Aorta (tissue), 5 donors: ENCODE measurements around the gene EFHD2. TPM values are rescaled to one million over a fixed set of nuclear protein-coding genes. Genes with fewer than 3 reads are reported as not detected.

Experiments used
- ATAC-seq: fragments of 200-7000 bp; cut with Tn5 transposase; one replicate; pipeline ENCODE4 v1.9.1; 2022; ENCODE audit warnings: moderate library complexity; ENCODE audit not compliant: low FRiP score
- DNase-seq, 2 donors: peaks; one replicate each; pipeline ENCODE4 v3.0.0-alpha.2; 2020
- H3K27ac ChIP-seq, 2 donors: one replicate each; pipeline ENCODE4 v1.5.1; 2013; ENCODE audit warnings: low read length in 2 of 2, mild to moderate bottlenecking in 2 of 2, moderate library complexity in 2 of 2, control low read depth in 1 of 2, inconsistent platforms in 1 of 2, low read depth in 1 of 2
- H3K27me3 ChIP-seq, 2 donors: one replicate each; pipeline ENCODE4 v1.6.1; 2013; ENCODE audit warnings: control low read depth in 1 of 2, low read length in 1 of 2, mild to moderate bottlenecking in 1 of 2, moderate library complexity in 1 of 2; ENCODE audit not compliant: insufficient read depth in 2 of 2, control insufficient read depth in 1 of 2
- H3K36me3 ChIP-seq, 2 donors: one replicate each; pipeline ENCODE4 v1.6.1; 2013; ENCODE audit warnings: control low read depth in 1 of 2, low read length in 1 of 2, mild to moderate bottlenecking in 1 of 2; ENCODE audit not compliant: insufficient read depth in 2 of 2, control insufficient read depth in 1 of 2
- H3K4me1 ChIP-seq, 2 donors: one replicate each; pipeline ENCODE4 v1.6.1; 2013; ENCODE audit warnings: low read length in 2 of 2, control low read depth in 1 of 2, mild to moderate bottlenecking in 1 of 2, moderate library complexity in 1 of 2; ENCODE audit not compliant: insufficient read depth in 2 of 2, control insufficient read depth in 1 of 2
- H3K4me3 ChIP-seq, 2 donors: one replicate each; pipeline ENCODE4 v1.5.1; 2013; ENCODE audit warnings: low read length in 2 of 2, control low read depth in 1 of 2, mild to moderate bottlenecking in 1 of 2
- H3K9me3 ChIP-seq: one replicate; pipeline ENCODE4 v1.6.1; 2013; ENCODE audit warnings: mild to moderate bottlenecking, low read length; ENCODE audit not compliant: control insufficient read depth
- WGBS, 2 donors: extraction: QIAGEN DNeasy Blood & Tissue Kit; methylation state at CpG; one replicate each; pipeline ENCODE4 v1.1.7; 2013; 5-methylcytosine and 5-hydroxymethylcytosine counted together
- intact Hi-C, 2 donors: fragments of 100-400 bp; cut with DNase I; formaldehyde crosslinking; loops; one replicate each; pipeline versions ENCODE4 v1.14.2 to v1.15.0; 2022
- polyA plus RNA-seq, 2 donors: library from polyadenylated mRNA; stranded (reverse); fragments of 200-250 nt; gene quantifications; one replicate each; pipeline ENCODE4 v1.2.3, GENCODE V29; 2013
- total RNA-seq, 2 donors: library from RNA; stranded (reverse); fragmentation: NEBNext Ultra II Directional; extraction: Animal tissue kit (Norgen Biotek cat#: 25700); gene quantifications; one replicate each; pipeline ENCODE4 v1.2.1, GENCODE V29; 2021
- donor health status: healthy with polysubstance abuse.
- donor health status: Bipolar disorder and iron deficiency.
- donor health status: DM: no; HTN: no; CAD: no.
- donor health status: DM: no; HTN: no; CAD: no.
- donor health status: DM: yes; HTN: yes; CAD: no.

Gene EFHD2
- total and polyA plus RNA-seq, 4 donors = 17.9 to 43.7 (median 35.9) TPM

DNA sequence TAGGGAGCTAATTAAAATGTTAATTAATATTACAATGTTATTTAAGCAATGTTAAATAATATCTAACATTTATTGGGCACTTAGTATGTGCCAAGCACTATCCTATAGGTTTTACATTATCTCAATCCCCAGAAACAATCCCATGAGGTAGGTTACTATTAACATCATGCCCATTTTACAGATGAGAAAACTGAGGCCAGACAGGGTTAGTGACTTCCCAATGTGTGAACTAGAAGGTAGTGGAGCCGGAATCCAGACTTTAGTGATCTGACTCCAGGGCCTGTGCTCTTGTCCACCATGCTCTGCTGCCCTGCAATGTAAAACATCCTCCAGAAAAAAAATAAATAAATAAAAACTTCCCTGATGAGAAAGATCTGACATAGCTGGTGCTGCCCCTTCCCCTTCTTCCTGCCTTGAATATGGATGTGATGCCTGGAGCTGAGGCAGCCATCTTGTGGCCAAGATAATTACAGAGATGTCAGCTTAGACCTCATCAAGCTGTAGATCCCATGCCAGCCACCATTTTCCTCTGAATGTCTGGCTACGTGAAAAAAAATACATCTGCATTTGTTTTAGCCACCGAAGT, 39.3 kb downstream of the EFHD2 start:
- intact Hi-C loops = no loop called here
- H3K9me3 ChIP-seq = no peaks in the 10 kb centered on the region
- WGBS, 2 donors = 86 to 92% methylated on average over 3 of the region's 3 CpGs
- H3K36me3 ChIP-seq = no peaks in the 10 kb centered on the region
- no peaks in the 10 kb centered on the region for H3K27me3 ChIP-seq
- H3K4me3 ChIP-seq = no peak overlapping the region
- no peak overlapping the region for H3K27ac ChIP-seq
- DNase-seq (no peak), ATAC-seq (no peak)
- no peaks in the 10 kb centered on the region for H3K4me1 ChIP-seq

DNA sequence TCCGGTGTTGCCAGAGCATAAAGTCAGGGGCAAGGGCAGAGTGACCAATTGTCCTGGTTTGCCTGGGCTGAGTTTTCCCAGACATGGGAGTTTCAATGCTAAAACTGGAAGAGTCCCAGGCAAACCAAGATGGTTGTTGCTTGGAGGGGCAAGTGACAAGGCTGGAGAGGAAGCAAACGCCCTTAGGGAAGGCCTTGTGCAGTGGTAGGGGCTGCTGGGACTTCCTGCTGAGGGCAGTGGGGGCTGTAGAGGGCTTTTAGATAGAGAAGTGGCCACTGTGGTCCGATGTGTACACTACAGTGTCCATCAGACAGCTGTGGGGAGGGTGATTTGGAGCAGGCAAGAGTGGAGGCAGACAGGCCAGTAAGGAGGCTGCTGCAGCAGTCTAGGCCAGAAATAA, 39.9 kb downstream of the EFHD2 start:
- intact Hi-C loops = no loop called here
- Histone ChIP-seq H3K4me3 (no peak overlapping the region), H3K36me3 (no peaks in the 10 kb centered on the region), H3K27me3 (no peaks in the 10 kb centered on the region), H3K9me3 (no peaks in the 10 kb centered on the region), H3K4me1 (no peaks in the 10 kb centered on the region), H3K27ac (no peak overlapping the region)
- ATAC-seq (no peak), DNase-seq (no peak)
- WGBS, 2 donors = 81 to 82% methylated on average over 3 of the region's 3 CpGs

DNA sequence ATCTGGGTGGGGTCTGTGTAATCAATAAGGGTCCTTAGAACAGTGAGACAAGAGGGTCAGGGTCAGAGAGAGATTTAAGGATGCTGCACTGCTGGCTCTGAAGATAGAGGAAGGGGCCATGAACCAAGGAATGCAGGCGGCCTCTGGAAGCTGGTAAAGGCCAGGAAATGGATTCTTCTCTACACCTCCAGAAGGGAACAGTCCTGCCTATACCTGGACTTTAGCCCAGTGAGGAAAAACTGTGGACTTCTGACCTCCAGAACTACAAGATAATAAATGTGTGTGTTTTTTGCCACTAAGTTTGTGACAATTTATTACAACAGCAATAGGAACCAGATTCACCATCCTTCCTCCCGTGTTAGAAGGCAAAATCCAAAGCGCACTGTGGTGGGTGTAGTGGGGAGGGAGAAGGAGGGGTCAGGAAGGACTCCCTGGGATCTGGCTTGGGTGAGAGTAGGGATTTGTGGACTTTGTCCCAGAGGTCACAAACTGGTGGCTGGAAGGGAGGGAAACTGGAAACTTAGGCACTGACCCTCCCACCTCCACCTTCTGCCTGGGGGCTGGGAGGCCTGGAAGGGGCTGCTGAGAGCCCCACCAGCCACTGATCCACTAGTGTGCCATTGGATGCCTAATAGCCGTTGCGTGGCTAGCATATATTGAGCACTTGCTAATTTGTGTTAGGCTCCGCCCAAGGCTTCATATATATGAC, 41.5 kb downstream of the EFHD2 start:
- 89 to 95% methylated on average over 6 of the region's 6 CpGs for WGBS, 2 donors
- Histone ChIP-seq H3K27ac (no peak overlapping the region), H3K27me3 (no peaks in the 10 kb centered on the region), H3K4me3 (no peak overlapping the region), H3K4me1 (no peaks in the 10 kb centered on the region), H3K36me3 (no peaks in the 10 kb centered on the region), H3K9me3 (no peaks in the 10 kb centered on the region)
- DNase-seq (no peak), ATAC-seq (no peak)
- intact Hi-C loops = no loop called here

DNA sequence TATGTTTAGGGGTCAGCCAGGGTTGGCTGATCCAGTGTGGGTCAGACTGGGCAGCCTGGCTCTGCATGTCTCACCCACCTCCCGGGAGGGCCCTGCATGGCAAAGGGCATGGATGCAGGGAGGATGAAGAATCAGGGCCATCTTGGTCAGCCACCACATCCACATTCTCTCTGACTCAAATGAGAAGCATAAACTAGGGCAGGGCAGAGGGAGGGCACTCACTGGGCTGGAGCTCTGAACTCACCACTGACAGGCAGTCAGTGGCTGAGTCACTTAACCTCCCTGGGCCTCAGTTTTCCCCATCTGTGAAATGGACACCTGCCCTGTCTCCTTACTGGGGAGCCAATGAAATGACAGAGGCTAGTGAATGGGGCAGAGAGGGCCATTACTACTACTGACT, 42.5 kb downstream of the EFHD2 start:
- DNase-seq (no peak), ATAC-seq (no peak)
- Histone ChIP-seq H3K9me3 (no peaks in the 10 kb centered on the region), H3K27ac (no peak overlapping the region), H3K27me3 (no peaks in the 10 kb centered on the region), H3K36me3 (no peaks in the 10 kb centered on the region), H3K4me3 (no peak overlapping the region), H3K4me1 (no peaks in the 10 kb centered on the region)
- intact Hi-C loops = no loop called here
- WGBS, 2 donors = 92 to 100% methylated on average over 1 of the region's 1 CpG

DNA sequence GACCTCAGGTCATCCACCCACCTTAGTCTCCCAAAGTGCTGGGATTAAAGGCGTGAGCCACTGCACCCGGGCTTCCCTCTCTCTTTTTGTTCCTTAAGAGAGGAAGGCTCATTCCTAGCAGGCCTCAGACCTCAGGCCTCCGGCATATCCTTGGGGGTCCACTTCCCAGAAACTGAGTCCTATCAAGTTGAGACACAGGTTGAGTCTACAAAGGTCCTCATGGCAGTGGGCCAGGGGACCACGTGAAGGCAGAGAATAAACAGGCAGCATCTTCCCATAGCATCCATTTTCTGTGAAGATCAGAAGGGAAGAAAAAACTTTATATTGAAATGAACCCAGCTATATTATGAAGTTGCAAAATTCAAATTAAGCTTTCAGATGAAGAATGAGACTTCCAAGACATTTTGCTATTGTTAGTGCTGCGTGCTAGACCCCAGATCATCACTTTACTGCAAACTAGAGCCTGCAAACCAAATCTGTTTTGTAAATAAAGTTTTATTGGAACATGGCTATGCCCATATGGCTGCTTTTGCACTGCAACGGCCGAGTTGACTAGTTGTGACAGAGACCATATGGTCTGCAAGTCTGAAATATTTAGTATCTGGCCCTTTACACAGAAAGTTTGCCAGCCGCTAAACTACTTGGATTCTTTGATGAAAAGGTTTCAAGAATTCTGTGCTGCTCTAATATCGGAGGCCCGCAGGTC, 43.3 kb downstream of the EFHD2 start:
- H3K36me3 ChIP-seq = no peaks in the 10 kb centered on the region
- ATAC-seq = no peak
- H3K27ac ChIP-seq = no peak overlapping the region
- intact Hi-C loops = no loop called here
- no peak overlapping the region for H3K4me3 ChIP-seq
- H3K4me1 ChIP-seq = no peaks in the 10 kb centered on the region
- WGBS, 2 donors = 87 to 91% methylated on average over 10 of the region's 10 CpGs
- no peaks in the 10 kb centered on the region for H3K27me3 ChIP-seq
- no peak for DNase-seq
- no peaks in the 10 kb centered on the region for H3K9me3 ChIP-seq

DNA sequence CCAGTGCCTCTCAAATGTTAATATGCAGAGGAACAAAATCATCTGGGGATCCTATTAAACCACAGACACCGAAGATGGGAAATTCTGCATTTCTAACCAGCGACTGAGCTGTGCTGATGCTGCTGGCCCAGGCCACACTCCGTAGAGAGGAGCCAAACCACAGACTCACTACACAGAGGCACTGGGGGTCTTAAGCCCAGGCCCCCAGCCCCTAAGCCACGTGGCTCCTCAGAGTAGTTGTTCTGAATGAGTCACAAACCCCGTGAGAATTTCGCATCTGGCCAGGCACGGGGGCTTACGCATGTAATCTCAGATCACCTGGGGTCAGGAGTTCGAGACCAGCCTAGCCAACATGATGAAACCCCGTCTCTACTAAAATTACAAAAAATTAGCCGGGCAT, 44.0 kb downstream of the EFHD2 start:
- intact Hi-C loops = no loop called here

DNA sequence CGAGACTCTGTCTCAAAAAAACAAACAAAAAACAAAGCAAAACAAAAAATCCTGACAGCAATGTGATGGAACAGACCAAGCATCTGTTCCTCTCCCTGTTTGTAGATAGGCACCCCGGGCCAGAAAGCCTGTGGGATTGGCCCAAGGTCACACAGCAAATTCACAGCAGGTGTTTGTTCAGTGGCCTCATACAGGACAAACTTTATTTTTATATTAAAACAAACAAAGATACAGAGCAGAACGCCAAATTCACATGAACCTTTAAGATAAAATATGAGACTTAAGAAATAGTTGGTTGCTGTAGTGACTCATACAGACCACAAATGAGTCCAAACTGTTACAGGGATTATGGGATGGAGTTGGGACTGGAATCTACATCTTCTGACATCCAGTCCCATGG, 44.6 kb downstream of the EFHD2 start:
- Histone ChIP-seq H3K27ac (no peak overlapping the region), H3K4me1 (no peaks in the 10 kb centered on the region), H3K4me3 (no peak overlapping the region), H3K36me3 (no peaks in the 10 kb centered on the region), H3K9me3 (no peaks in the 10 kb centered on the region), H3K27me3 (no peaks in the 10 kb centered on the region)
- intact Hi-C loops = no loop called here
- DNase-seq (no peak), ATAC-seq (no peak)
- WGBS, 2 donors = 26% methylated on average over 3 of the region's 3 CpGs

More for the DNA sequence above, 44.0 kb downstream of the EFHD2 start:
- Histone ChIP-seq H3K4me3 (no peak overlapping the region), H3K27ac (no peak overlapping the region), H3K9me3 (no peaks in the 10 kb centered on the region), H3K36me3 (no peaks in the 10 kb centered on the region), H3K4me1 (no peaks in the 10 kb centered on the region), H3K27me3 (no peaks in the 10 kb centered on the region)
- DNase-seq (no peak), ATAC-seq (no peak)
- WGBS, 2 donors = 81 to 84% methylated on average over 11 of the region's 11 CpGs

DNA sequence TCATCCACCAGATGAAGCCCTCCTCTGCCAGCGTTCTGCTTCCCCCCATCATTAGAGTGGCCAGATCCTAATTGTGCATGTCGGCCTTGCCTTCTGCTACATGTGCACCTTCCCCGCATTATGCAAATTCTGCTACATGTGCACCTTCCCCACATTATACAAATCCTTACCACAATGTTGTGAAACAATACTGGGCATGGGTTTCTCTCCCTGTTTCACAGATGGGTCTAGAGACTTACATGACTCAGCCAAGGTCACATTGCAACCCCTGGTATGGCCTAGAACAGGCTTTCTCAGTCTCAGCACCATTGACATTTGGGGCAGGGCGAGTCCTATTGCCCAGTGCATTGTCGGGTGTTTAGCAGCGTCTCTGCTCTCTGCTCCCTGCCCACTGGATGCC, 45.8 kb downstream of the EFHD2 start:
- 95% methylated on average over 6 of the region's 6 CpGs for WGBS, 2 donors

More for the DNA sequence above, 45.8 kb downstream of the EFHD2 start:
- no peaks in the 10 kb centered on the region for H3K9me3 ChIP-seq
- H3K27me3 ChIP-seq = no peaks in the 10 kb centered on the region
- H3K36me3 ChIP-seq = no peaks in the 10 kb centered on the region
- intact Hi-C loops = no loop called here
- no peaks in the 10 kb centered on the region for H3K4me1 ChIP-seq
- H3K4me3 ChIP-seq = no peak overlapping the region
- ATAC-seq (no peak), DNase-seq (no peak)
- no peak overlapping the region for H3K27ac ChIP-seq
